ENCODE results near the gene ST7.

GRCh38 chr7:116985575-116985974, 32.3 kb downstream of the ST7 start:
- TF ChIP-seq, protein P1, sequence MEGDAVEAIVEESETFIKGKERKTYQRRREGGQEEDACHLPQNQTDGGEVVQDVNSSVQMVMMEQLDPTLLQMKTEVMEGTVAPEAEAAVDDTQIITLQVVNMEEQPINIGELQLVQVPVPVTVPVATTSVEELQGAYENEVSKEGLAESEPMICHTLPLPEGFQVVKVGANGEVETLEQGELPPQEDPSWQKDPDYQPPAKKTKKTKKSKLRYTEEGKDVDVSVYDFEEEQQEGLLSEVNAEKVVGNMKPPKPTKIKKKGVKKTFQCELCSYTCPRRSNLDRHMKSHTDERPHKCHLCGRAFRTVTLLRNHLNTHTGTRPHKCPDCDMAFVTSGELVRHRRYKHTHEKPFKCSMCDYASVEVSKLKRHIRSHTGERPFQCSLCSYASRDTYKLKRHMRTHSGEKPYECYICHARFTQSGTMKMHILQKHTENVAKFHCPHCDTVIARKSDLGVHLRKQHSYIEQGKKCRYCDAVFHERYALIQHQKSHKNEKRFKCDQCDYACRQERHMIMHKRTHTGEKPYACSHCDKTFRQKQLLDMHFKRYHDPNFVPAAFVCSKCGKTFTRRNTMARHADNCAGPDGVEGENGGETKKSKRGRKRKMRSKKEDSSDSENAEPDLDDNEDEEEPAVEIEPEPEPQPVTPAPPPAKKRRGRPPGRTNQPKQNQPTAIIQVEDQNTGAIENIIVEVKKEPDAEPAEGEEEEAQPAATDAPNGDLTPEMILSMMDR (IDR thresholded peaks at IDR 0.05; ENCODE audit: poor library complexity) = no peak
- TF ChIP-seq EZH2phosphoT487 (IDR thresholded peaks at IDR 0.05; ENCODE audit: low read depth, severe bottlenecking, unreplicated experiment) = no peak
- TF ChIP-seq EZH2 (IDR thresholded peaks at IDR 0.05; ENCODE audit: borderline replicate concordance) = no peak

Measured in hepatocyte (in vitro differentiated cells).